ENCODE measurements around the gene LRRC4B.

GRCh38 chr19:50475101-50475568 is 93.1 kb downstream of the LRRC4B start:
- TF ChIP-seq CTCF (IDR thresholded peaks at IDR 0.05 in 4 of 5, conservative IDR thresholded peaks at IDR 0.05 in 1 of 5), result no peak
- TF ChIP-seq POLR2A (IDR thresholded peaks at IDR 0.05), result no peak

Data from gastrocnemius medialis (tissue), 4 donors.